Measurements from ENCODE around the gene SARDH.
A peak's percentile ranks its signal among the peaks of the same experiment; 100 is the strongest.

SARDH gene

DNA sequence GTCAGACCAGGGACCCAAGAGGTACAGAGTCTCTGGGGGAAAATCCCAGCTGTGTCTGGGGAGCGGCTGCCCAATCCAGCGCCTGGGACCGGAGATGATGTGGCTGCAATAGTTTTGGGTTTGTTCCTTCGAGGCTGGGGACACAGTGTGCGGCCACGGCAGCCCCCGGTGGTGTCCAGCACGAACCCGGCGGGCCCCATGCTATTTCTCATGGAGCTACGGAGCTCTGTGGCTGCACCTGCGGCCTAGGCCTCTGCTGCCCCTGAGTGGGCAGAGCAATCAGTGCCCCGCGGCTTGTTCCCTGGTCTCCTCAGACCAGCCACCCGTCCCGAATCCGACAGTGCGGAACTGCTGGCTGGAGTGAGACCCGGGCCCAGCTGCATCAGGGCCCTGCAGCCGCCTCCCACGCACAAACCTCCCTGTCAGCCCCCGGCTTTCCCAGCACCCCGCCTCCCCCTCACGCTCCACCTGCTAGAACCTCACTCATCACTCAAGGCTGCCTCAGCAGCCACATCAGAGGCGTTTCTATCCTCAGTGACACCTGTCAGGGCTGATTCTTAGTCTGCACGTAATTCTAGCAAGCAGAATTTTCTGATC is 29.0 kb downstream of the SARDH start:
- Histone ChIP-seq H3K27ac (ENCODE audit: poor library complexity, severe bottlenecking) (no peak overlapping the region), H3K27me3 (ENCODE audit: insufficient read depth, poor library complexity, severe bottlenecking) (no peaks in the 10 kb centered on the region), H3K9me3 (ENCODE audit: severe bottlenecking) (no peaks in the 10 kb centered on the region), H3K36me3 (ENCODE audit: low read depth) (no peaks in the 10 kb centered on the region), H3K4me1 (ENCODE audit: insufficient read depth, poor library complexity, severe bottlenecking) (peaks cover 8% of the 10 kb centered on the region), H3K4me3 (ENCODE audit: severe bottlenecking) (no peak overlapping the region)
- peak; percentile 67 for DNase-seq (ENCODE audit: low spot score)
- TF ChIP-seq, protein P1, sequence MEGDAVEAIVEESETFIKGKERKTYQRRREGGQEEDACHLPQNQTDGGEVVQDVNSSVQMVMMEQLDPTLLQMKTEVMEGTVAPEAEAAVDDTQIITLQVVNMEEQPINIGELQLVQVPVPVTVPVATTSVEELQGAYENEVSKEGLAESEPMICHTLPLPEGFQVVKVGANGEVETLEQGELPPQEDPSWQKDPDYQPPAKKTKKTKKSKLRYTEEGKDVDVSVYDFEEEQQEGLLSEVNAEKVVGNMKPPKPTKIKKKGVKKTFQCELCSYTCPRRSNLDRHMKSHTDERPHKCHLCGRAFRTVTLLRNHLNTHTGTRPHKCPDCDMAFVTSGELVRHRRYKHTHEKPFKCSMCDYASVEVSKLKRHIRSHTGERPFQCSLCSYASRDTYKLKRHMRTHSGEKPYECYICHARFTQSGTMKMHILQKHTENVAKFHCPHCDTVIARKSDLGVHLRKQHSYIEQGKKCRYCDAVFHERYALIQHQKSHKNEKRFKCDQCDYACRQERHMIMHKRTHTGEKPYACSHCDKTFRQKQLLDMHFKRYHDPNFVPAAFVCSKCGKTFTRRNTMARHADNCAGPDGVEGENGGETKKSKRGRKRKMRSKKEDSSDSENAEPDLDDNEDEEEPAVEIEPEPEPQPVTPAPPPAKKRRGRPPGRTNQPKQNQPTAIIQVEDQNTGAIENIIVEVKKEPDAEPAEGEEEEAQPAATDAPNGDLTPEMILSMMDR (IDR thresholded peaks at IDR 0.05; ENCODE audit: poor library complexity, severe bottlenecking) = no peak
- ATAC-seq (ENCODE audit: low read depth) = no peak

DNA sequence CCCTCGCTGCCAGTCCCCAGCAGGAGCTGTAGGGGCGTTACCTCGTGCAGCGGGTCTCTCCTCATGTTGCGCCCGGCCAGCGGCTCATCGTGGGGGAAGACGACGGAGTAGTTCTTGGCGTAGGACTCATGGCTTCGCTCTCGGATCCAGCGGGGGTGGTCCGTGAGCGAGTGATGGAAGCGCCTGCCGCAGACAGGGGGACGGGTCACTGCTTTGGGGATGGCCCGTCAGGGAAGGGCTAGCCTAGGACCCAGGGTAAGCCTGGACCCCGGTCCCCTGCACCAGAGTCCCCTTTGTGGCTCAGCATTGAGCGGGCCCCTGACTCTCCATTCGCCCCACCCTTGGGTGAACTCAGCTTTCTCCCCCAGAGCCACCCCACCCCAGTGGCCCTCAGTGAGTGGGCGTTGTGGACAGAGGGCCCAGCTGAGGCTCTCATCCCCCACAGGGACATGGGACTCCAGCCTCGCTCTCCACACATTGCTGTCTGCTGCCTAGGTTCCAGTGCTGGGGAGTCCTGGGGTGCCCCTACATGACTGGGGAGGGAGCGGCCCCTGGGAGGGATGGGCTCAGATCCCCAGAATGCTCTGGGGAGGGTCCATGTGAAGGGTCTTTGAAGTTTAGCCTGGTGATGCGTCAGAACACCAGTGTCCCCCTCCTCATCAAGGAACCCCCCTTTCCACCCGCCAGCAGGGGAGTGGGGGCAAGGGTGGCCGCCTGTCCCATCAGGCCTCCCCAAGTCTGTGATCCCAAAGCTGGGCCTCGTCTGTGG is 29.7 kb downstream of the SARDH start:
- no peak for ATAC-seq (ENCODE audit: low read depth)
- peaks cover 8% of the 10 kb centered on the region for H3K4me1 ChIP-seq (ENCODE audit: insufficient read depth, poor library complexity, severe bottlenecking)
- TF ChIP-seq, protein P1 (IDR thresholded peaks at IDR 0.05; ENCODE audit: poor library complexity, severe bottlenecking) = no peak
- no peak overlapping the region for H3K4me3 ChIP-seq (ENCODE audit: severe bottlenecking)
- no peak overlapping the region for H3K27ac ChIP-seq (ENCODE audit: poor library complexity, severe bottlenecking)
- H3K36me3 ChIP-seq (ENCODE audit: low read depth) = no peaks in the 10 kb centered on the region
- no peaks in the 10 kb centered on the region for H3K9me3 ChIP-seq (ENCODE audit: severe bottlenecking)
- H3K27me3 ChIP-seq (ENCODE audit: insufficient read depth, poor library complexity, severe bottlenecking) = no peaks in the 10 kb centered on the region
- DNase-seq (ENCODE audit: low spot score) = peak; percentile 43

GRCh38 chr9:133707763-133708245 is 30.3 kb downstream of the SARDH start:
- H3K27me3 ChIP-seq (ENCODE audit: insufficient read depth, poor library complexity, severe bottlenecking) = peaks cover 5% of the 10 kb centered on the region

DNA sequence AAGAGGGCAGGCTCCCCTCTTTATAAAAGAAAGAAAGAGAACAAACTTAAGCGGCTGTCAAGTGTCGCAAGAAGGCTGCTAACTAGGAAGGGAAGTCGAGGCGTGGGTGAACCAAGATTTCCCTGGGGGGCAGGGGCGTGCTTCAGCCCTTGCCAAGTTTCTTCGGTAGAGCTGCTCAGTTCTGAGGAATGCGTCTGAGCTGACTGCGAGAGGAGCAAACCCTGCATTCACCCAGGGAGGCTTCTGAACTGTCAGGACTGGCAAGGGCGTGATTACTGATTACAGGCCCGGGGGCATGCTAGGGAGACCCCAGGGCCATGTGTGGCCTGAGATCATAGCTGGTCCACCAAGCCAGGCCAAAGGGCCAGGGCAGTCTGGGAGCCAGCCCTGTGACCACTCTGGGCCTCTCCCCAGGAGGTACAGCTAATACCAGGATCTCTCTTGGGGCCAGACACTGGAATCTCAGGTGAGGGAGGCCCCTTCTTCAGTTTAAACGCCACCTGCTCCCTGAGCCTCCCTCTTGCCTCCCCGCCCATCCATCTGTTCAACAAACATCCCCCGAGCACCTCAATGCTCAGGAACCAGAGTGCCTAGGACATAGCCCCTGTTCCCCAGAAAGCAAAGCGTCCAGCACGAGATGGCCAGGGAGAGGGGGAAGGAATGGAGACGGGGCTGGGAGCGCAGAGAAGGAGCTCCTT is 30.9 kb downstream of the SARDH start:
- H3K4me1 ChIP-seq (ENCODE audit: insufficient read depth, poor library complexity, severe bottlenecking) = peaks cover 8% of the 10 kb centered on the region
- H3K4me3 ChIP-seq (ENCODE audit: severe bottlenecking) = no peak overlapping the region
- ATAC-seq (ENCODE audit: low read depth) = no peak
- H3K36me3 ChIP-seq (ENCODE audit: low read depth) = no peaks in the 10 kb centered on the region
- TF ChIP-seq, protein P1 (IDR thresholded peaks at IDR 0.05; ENCODE audit: poor library complexity, severe bottlenecking) = no peak
- H3K27ac ChIP-seq (ENCODE audit: poor library complexity, severe bottlenecking) = no peak overlapping the region
- peaks cover 11% of the 10 kb centered on the region for H3K27me3 ChIP-seq (ENCODE audit: insufficient read depth, poor library complexity, severe bottlenecking)
- no peaks in the 10 kb centered on the region for H3K9me3 ChIP-seq (ENCODE audit: severe bottlenecking)
- no peak for DNase-seq (ENCODE audit: low spot score)

More at GRCh38 chr9:133707763-133708245, 30.3 kb downstream of the SARDH start:
- TF ChIP-seq, protein P1 (IDR thresholded peaks at IDR 0.05; ENCODE audit: poor library complexity, severe bottlenecking) = no peak
- Histone ChIP-seq H3K36me3 (ENCODE audit: low read depth) (no peaks in the 10 kb centered on the region), H3K4me1 (ENCODE audit: insufficient read depth, poor library complexity, severe bottlenecking) (peaks cover 8% of the 10 kb centered on the region), H3K9me3 (ENCODE audit: severe bottlenecking) (no peaks in the 10 kb centered on the region), H3K4me3 (ENCODE audit: severe bottlenecking) (no peak overlapping the region), H3K27ac (ENCODE audit: poor library complexity, severe bottlenecking) (no peak overlapping the region)
- peak; percentile 48 for DNase-seq (ENCODE audit: low spot score)
- ATAC-seq (ENCODE audit: low read depth) = no peak
